Measurements from ENCODE around the gene DNAAF9. TPM values are rescaled to one million over a fixed set of nuclear protein-coding genes. Genes with fewer than 3 reads are reported as not detected.

DNAAF9 gene
- total RNA-seq, 1 experiment from 2014 or later: 8.1 TPM

DNA sequence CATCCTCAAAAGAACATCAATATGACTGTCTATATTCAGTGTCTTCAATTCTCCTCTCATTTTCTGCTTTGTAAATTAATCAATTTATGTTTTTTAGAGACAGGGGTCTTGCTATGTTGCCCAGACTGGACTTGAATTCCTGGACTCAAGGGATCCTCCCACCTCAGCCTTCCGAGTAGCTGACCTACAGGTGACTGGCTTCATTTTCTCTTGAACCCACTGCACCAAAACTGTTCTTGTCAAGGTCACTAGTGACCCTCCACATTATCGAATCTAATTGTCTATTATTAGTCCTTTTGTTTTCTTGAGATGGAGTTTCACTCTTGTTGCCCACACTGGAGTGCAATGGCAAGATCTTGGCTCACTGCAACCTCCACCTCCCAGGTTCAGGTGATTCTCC is 3.7 kb downstream of the DNAAF9 start:
- no TSS peak for BruUV-seq (replicated peaks)
- intact Hi-C loops (cut with micrococcal nuclease; ENCODE audit: unreplicated experiment): no loop called here
- Histone ChIP-seq H3K4me3 (ENCODE audit: low read depth, low read length, poor library complexity, severe bottlenecking) (no peak overlapping the region), H3K27ac (ENCODE audit: low read depth, low read length, poor library complexity, severe bottlenecking) (no peak overlapping the region), H3K36me3 (ENCODE audit: insufficient read depth, low read length, poor library complexity, severe bottlenecking) (no peaks in the 10 kb centered on the region), H3K9me3 (ENCODE audit: low read depth, low read length, poor library complexity, severe bottlenecking) (no peaks in the 10 kb centered on the region), H3K27me3 (replicated peaks; ENCODE audit: insufficient read depth, low read depth, low read length, poor library complexity) (no peaks in the 10 kb centered on the region), H3K4me1 (ENCODE audit: insufficient read depth, low read length, poor library complexity, severe bottlenecking) (no peaks in the 10 kb centered on the region)
- POLR2A ChIA-PET (ENCODE audit: low non-redundant PET): no interaction called here
- CTCF ChIA-PET: no interaction called here
- TF ChIP-seq, protein P1, sequence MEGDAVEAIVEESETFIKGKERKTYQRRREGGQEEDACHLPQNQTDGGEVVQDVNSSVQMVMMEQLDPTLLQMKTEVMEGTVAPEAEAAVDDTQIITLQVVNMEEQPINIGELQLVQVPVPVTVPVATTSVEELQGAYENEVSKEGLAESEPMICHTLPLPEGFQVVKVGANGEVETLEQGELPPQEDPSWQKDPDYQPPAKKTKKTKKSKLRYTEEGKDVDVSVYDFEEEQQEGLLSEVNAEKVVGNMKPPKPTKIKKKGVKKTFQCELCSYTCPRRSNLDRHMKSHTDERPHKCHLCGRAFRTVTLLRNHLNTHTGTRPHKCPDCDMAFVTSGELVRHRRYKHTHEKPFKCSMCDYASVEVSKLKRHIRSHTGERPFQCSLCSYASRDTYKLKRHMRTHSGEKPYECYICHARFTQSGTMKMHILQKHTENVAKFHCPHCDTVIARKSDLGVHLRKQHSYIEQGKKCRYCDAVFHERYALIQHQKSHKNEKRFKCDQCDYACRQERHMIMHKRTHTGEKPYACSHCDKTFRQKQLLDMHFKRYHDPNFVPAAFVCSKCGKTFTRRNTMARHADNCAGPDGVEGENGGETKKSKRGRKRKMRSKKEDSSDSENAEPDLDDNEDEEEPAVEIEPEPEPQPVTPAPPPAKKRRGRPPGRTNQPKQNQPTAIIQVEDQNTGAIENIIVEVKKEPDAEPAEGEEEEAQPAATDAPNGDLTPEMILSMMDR (conservative IDR thresholded peaks at IDR 0.05; ENCODE audit: low read depth, low read length): no peak
- no peak for TF ChIP-seq EZH2 (IDR thresholded peaks at IDR 0.05; ENCODE audit: borderline replicate concordance, low read depth, low read length, poor library complexity, severe bottlenecking)
- DNase-seq (ENCODE audit: low spot score): no peak

DNA sequence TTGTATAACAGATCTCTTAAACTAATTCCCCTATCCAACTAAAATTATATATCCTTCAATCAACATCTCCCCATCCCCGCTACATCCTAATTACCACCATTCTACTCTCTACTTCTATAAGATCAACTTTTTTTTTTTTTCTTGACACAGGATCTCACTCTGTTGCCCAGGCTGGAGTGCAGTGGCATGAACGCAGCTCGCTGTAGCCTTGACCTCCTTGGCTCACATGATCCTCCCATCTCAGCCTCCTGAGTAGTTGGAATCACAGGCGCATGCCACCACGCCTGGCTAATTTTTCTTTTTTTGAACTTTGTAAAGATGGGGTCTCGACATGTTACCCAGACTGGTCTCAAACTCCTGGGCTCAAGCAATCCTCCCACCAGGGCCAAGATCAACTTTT is 5.0 kb downstream of the DNAAF9 start:
- no peak overlapping the region for H3K4me3 ChIP-seq (ENCODE audit: low read depth, low read length, poor library complexity, severe bottlenecking)
- no TSS peak for BruUV-seq (replicated peaks)
- DNase-seq (ENCODE audit: low spot score): no peak
- CTCF ChIA-PET: no interaction called here
- H3K36me3 ChIP-seq (ENCODE audit: insufficient read depth, low read length, poor library complexity, severe bottlenecking): no peaks in the 10 kb centered on the region
- H3K4me1 ChIP-seq (ENCODE audit: insufficient read depth, low read length, poor library complexity, severe bottlenecking): no peaks in the 10 kb centered on the region
- H3K27ac ChIP-seq (ENCODE audit: low read depth, low read length, poor library complexity, severe bottlenecking): no peak overlapping the region
- no peaks in the 10 kb centered on the region for H3K9me3 ChIP-seq (ENCODE audit: low read depth, low read length, poor library complexity, severe bottlenecking)
- TF ChIP-seq, protein P1 (conservative IDR thresholded peaks at IDR 0.05; ENCODE audit: low read depth, low read length): no peak
- TF ChIP-seq EZH2 (IDR thresholded peaks at IDR 0.05; ENCODE audit: borderline replicate concordance, low read depth, low read length, poor library complexity, severe bottlenecking): no peak
- intact Hi-C loops (cut with micrococcal nuclease; ENCODE audit: unreplicated experiment): no loop called here
- H3K27me3 ChIP-seq (replicated peaks; ENCODE audit: insufficient read depth, low read depth, low read length, poor library complexity): no peaks in the 10 kb centered on the region
- POLR2A ChIA-PET (ENCODE audit: low non-redundant PET): no interaction called here

GRCh38 chr20:3400260-3401155 is 7.0 kb downstream of the DNAAF9 start:
- intact Hi-C loops (cut with micrococcal nuclease; ENCODE audit: unreplicated experiment): no loop called here
- TF ChIP-seq, protein P1 (conservative IDR thresholded peaks at IDR 0.05; ENCODE audit: low read depth, low read length): no peak
- TF ChIP-seq EZH2 (IDR thresholded peaks at IDR 0.05; ENCODE audit: borderline replicate concordance, low read depth, low read length, poor library complexity, severe bottlenecking): no peak
- POLR2A ChIA-PET (ENCODE audit: low non-redundant PET): no interaction called here
- no TSS peak for BruUV-seq (replicated peaks)
- Histone ChIP-seq H3K27ac (ENCODE audit: low read depth, low read length, poor library complexity, severe bottlenecking) (no peak overlapping the region), H3K4me1 (ENCODE audit: insufficient read depth, low read length, poor library complexity, severe bottlenecking) (no peaks in the 10 kb centered on the region), H3K36me3 (ENCODE audit: insufficient read depth, low read length, poor library complexity, severe bottlenecking) (no peaks in the 10 kb centered on the region), H3K27me3 (replicated peaks; ENCODE audit: insufficient read depth, low read depth, low read length, poor library complexity) (no peaks in the 10 kb centered on the region), H3K4me3 (ENCODE audit: low read depth, low read length, poor library complexity, severe bottlenecking) (no peak overlapping the region), H3K9me3 (ENCODE audit: low read depth, low read length, poor library complexity, severe bottlenecking) (peaks cover 8% of the 10 kb centered on the region)
- no peak for DNase-seq (ENCODE audit: low spot score)
- CTCF ChIA-PET: no interaction called here

Data from A673 (cell line).